22Rv1 (cell line): Measurements from ENCODE around the gene PCED1A.

Source experiments
- CTCF ChIP-seq: fragments of 450-650 bp; IDR thresholded peaks from 2 replicates; pipeline ENCODE4 v1.5.1; 2017; ENCODE audit warnings: mild to moderate bottlenecking
- ZFX ChIP-seq: fragments of 450-650 bp; IDR thresholded peaks from 2 replicates; pipeline ENCODE4 v1.6.1; 2017; ENCODE audit warnings: antibody characterized with exemption, borderline replicate concordance

GRCh38 chr20:2794202-2794748 is 46.2 kb downstream of the PCED1A start:
- no peak for TF ChIP-seq CTCF
- TF ChIP-seq ZFX = no peak
